GM12878 (cell line): ENCODE data around the gene CAMKMT. TPM values are rescaled to one million over a fixed set of nuclear protein-coding genes. Genes with fewer than 3 reads are reported as not detected.

Source experiments
- ATAC-seq: fragments of 200-7000 bp; cut with Tn5 transposase; 3 replicates; pipeline ENCODE4 v1.9.1; 2020; ENCODE audit warnings: mild to moderate bottlenecking, moderate library complexity
- BruUV-seq: library from RNA; stranded (reverse); fragments of 400-500 nt; replicated peaks from 2 replicates; lab custom pipeline; 2021; lab: Mats Ljungman, UMichigan
- CTCF ChIA-PET: fragments of 300-600 bp; sonication (Branson Sonifier 250); formaldehyde crosslinking; extraction: SDS; loops from one replicate; lab custom pipeline; 2021; ENCODE audit warnings: inconsistent platforms; lab: Yijun Ruan, JAX
- POLR2A ChIA-PET: fragments of 350-600 bp; formaldehyde crosslinking; extraction: SDS; loops from one replicate; lab custom pipeline; 2021; ENCODE audit warnings: inconsistent platforms; lab: Charles Lee
- RAD21 ChIA-PET: fragments of 300-600 bp; sonication (Branson Sonifier 250); formaldehyde crosslinking; loops from one replicate; lab custom pipeline; 2023; ENCODE audit warnings: antibody characterized with exemption; ENCODE audit not compliant: unreplicated experiment; lab: Charles Lee
- SMC1A ChIA-PET: fragments of 300-600 bp; sonication (Branson Sonifier 250); formaldehyde crosslinking; loops from one replicate; lab custom pipeline; 2023; ENCODE audit not compliant: unreplicated experiment, uncharacterized antibody; lab: Charles Lee
- DNase-seq: peaks from one replicate; pipeline ENCODE4 v3.0.0-alpha.2; 2011; ENCODE audit warnings: low read depth, low spot score
- FAIRE-seq: peaks from 3 replicates; lab custom pipeline; 2011; peaks lifted over from hg19 to GRCh38; lab: Jason Lieb, UNC
- H2AFZ ChIP-seq: 2 replicates; pipeline ENCODE4 v1.6.0; 2011; ENCODE audit warnings: low read depth, low read length, control low read depth; ENCODE audit not compliant: control insufficient read depth
- H3K27ac ChIP-seq: 2 replicates; pipeline ENCODE4 v1.5.1; 2011; ENCODE audit warnings: control low read depth; ENCODE audit not compliant: control insufficient read depth, insufficient read depth
- H3K27me3 ChIP-seq, 2 experiments: replicated peaks in 1 of 2; 2 replicates each; pipeline versions ENCODE4 v1.6.0 to v1.6.1; 2011; ENCODE audit warnings: low read length in 1 of 2; ENCODE audit not compliant: control insufficient read depth in 2 of 2, insufficient read depth in 2 of 2
- H3K36me3 ChIP-seq, 2 experiments: 2 replicates each; pipeline ENCODE4 v1.5.1; 2011; ENCODE audit warnings: low read length in 1 of 2; ENCODE audit not compliant: control insufficient read depth in 2 of 2, insufficient read depth in 2 of 2
- H3K4me1 ChIP-seq: 2 replicates; pipeline ENCODE4 v1.6.1; 2011; ENCODE audit warnings: mild to moderate bottlenecking, low read length, moderate library complexity, mixed read lengths; ENCODE audit not compliant: control insufficient read depth, insufficient read depth
- H3K4me2 ChIP-seq: 2 replicates; pipeline ENCODE4 v1.6.0; 2011; ENCODE audit warnings: control low read depth; ENCODE audit not compliant: control insufficient read depth, insufficient read depth
- H3K4me3 ChIP-seq: fragments of 200-600 bp; sonication (generic); 2 replicates; pipeline ENCODE4 v1.5.1; 2016
- H3K79me2 ChIP-seq: 2 replicates; pipeline ENCODE4 v1.6.0; 2011; ENCODE audit warnings: low read length; ENCODE audit not compliant: control insufficient read depth, insufficient read depth
- H3K9ac ChIP-seq: 2 replicates; pipeline ENCODE4 v1.8.0; 2011; ENCODE audit warnings: low read length, control low read depth, mixed read lengths; ENCODE audit not compliant: control insufficient read depth, insufficient read depth
- H3K9me3 ChIP-seq: replicated peaks from 3 replicates; pipeline ENCODE4 v1.5.1; 2011; ENCODE audit warnings: mild to moderate bottlenecking, low read length; ENCODE audit not compliant: control insufficient read depth, insufficient read depth
- H4K20me1 ChIP-seq: 2 replicates; pipeline ENCODE4 v1.6.0; 2011; ENCODE audit not compliant: control insufficient read depth, insufficient read depth
- CHD4 ChIP-seq: fragments of 200-600 bp; sonication (generic); IDR thresholded peaks from 2 replicates; pipeline ENCODE4 v1.6.1; 2016; ENCODE audit warnings: mild to moderate bottlenecking
- ETV6 ChIP-seq, 2 experiments: fragments of 450-650 bp in 1 of 2; IDR thresholded peaks in 1 of 2; conservative IDR thresholded peaks in 1 of 2; 2 replicates each; pipeline ENCODE4 v1.6.1; 2014; ENCODE audit warnings: antibody characterized with exemption in 1 of 2, borderline replicate concordance in 1 of 2, low read depth in 1 of 2, mild to moderate bottlenecking in 1 of 2, moderate library complexity in 1 of 2
- EZH2 ChIP-seq: IDR thresholded peaks from 2 replicates; pipeline ENCODE4 v1.6.1; 2012; ENCODE audit warnings: low read depth, mild to moderate bottlenecking, control low read depth, inconsistent platforms, low read length, borderline replicate concordance; ENCODE audit not compliant: control insufficient read depth
- IRF4 ChIP-seq: IDR thresholded peaks from 2 replicates; pipeline ENCODE4 v1.6.1; 2011; ENCODE audit warnings: low read depth, low read length
- JUNB ChIP-seq: IDR thresholded peaks from 2 replicates; pipeline ENCODE4 v1.6.1; 2016; ENCODE audit warnings: antibody characterized with exemption, mild to moderate bottlenecking
- JUND ChIP-seq: IDR thresholded peaks from 2 replicates; pipeline ENCODE4 v1.6.1; 2012; ENCODE audit warnings: low read depth, mild to moderate bottlenecking, low read length, improper control_type of control experiment, moderate library complexity
- ZNF274 ChIP-seq: IDR thresholded peaks from one replicate; pipeline ENCODE4 v1.8.0; 2011; ENCODE audit not compliant: insufficient read length, insufficient read depth
- WGBS: methylation state at CpG from one replicate; pipeline ENCODE4 v1.1.6; 2016; ENCODE audit warnings: low lambda C conversion rate; ENCODE audit not compliant: insufficient replicate concordance, insufficient coverage; ENCODE audit errors: missing lambda C conversion rate; 5-methylcytosine and 5-hydroxymethylcytosine counted together
- in situ Hi-C: fragments of 300-500 bp; cut with MboI; formaldehyde crosslinking; loops from 9 replicates; pipeline ENCODE4 v1.14.3; 2018; ENCODE audit warnings: mixed read lengths
- intact Hi-C: fragments of 100-400 bp; cut with micrococcal nuclease; formaldehyde crosslinking; loops from one replicate; pipeline ENCODE4 v1.14.2; 2022; ENCODE audit not compliant: unreplicated experiment
- polyA plus RNA-seq, 11 experiments: library from polyadenylated mRNA; depleted of rRNA in 4 of 11; unstranded in 6 of 11; stranded (reverse) in 5 of 11; fragments of >200 nt; fragmentation: Nextera tagmentation in 4 of 11; fragmentation: Illumina TruSeq in 1 of 11; extraction: Ambion mirVana in 4 of 11; extraction: Trizol in 1 of 11; gene quantifications; 1 replicate in 1 of 11; 2 replicates in 10 of 11; pipeline versions ENCODE4 v1.2.1 to v1.2.3, GENCODE V29; 2011 to 2016; ENCODE audit warnings: inconsistent platforms in 2 of 11, missing spikeins in 2 of 11, low read depth in 1 of 11
- total RNA-seq, 4 experiments: library from RNA; depleted of rRNA in 3 of 4; stranded (reverse); fragments of >200 nt in 3 of 4; fragmentation: Illumina TruSeq in 1 of 4; extraction: Trizol in 1 of 4; gene quantifications; 2 replicates each; pipeline versions ENCODE4 v1.2.1 to v1.2.3, GENCODE V29; 2013 to 2021
- TF ChIP-seq, protein P1 (sequence below), 3 experiments: IDR thresholded peaks in 2 of 3; conservative IDR thresholded peaks in 1 of 3; 2 replicates each; pipeline ENCODE4 v1.5.1; 2011; ENCODE audit warnings: low read depth in 3 of 3, low read length in 3 of 3, mild to moderate bottlenecking in 3 of 3, control low read depth in 2 of 3, moderate library complexity in 2 of 3, inconsistent platforms in 1 of 3, mixed read lengths in 1 of 3; ENCODE audit not compliant: control insufficient read depth in 2 of 3, insufficient read depth in 1 of 3; ENCODE audit errors: extremely low read depth in 1 of 3
- TF ChIP-seq, protein P2 (sequence below): IDR thresholded peaks from 2 replicates; pipeline ENCODE4 v1.6.1; 2012; ENCODE audit warnings: low read depth, low read length, improper control_type of control experiment
- TF ChIP-seq, protein P3 (sequence below): fragments of 150-350 bp; IDR thresholded peaks from 2 replicates; pipeline ENCODE4 v1.6.1; 2014; ENCODE audit warnings: mild to moderate bottlenecking, low read depth, low read length

The CAMKMT gene
- total and polyA plus RNA-seq, 10 of the 15 experiments (the other 5 are each of a cell fraction or from before 2014, with no cell fraction given), result 2.7 to 16.0 (median 11.8) TPM

DNA sequence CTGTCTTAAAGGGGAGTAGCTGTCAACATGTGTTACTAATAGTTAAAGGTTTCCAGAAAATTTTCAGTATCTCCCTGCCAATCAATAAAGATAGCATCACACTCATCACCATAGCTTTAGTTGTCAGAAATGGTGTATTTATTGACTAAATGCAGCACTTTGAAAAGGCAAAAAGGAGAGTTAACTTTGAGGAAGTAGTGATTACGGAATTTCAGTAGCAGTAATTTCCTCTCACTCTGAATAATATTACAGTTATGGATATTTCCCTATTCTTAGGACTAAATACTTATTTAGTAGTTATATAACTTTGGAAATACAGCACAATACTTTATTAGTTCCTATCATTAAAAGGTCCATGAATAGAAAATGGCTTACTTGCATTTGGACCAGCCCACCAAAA lies 250.5 kb downstream of the CAMKMT start:
- Histone ChIP-seq H3K9me3 (no peaks in the 10 kb centered on the region), H3K4me2 (no peak overlapping the region), H3K4me1 (peaks cover 22% of the 10 kb centered on the region), H3K79me2 (no peaks in the 10 kb centered on the region), H3K27me3 (no peaks in the 10 kb centered on the region), H3K4me3 (no peak overlapping the region), H3K9ac (no peak overlapping the region), H3K27ac (no peak overlapping the region), H3K36me3 (no peaks in the 10 kb centered on the region), H4K20me1 (no peaks in the 10 kb centered on the region)
- POLR2A ChIA-PET, result interaction anchor here (1.7 kb wide), 1 partner anchor 13 kb away, joined by 4 read pairs; no protein-coding TSS in a partner anchor
- RAD21 ChIA-PET, result interaction anchor here (1.0 to 1.3 kb wide), 2 partner anchors 13 to 15 kb away, joined by 4 read pairs; no protein-coding TSS in a partner anchor
- in situ Hi-C loops, result no loop called here
- CTCF ChIA-PET, result interaction anchor here (1.4 kb wide), 1 partner anchor 56 kb away, joined by 3 read pairs; no protein-coding TSS in a partner anchor
- FAIRE-seq (no peak), DNase-seq (no peak)
- whole genome bisulfite sequencing, result 100% methylated on average over 1 of the region's 1 CpG
- BruUV-seq, result no TSS peak
- TF ChIP-seq JUND (no peak), ZNF274 (no peak), JUNB (0 out of 2 replicates have a peak, but pooled peaks have one; percentile 34)
- TF ChIP-seq, all 136 proteins: peak for 1
- no peak for ATAC-seq
- SMC1A ChIA-PET, result interaction anchor here (1.0 to 3.3 kb wide), 5 partner anchors 11 to 29 kb away, joined by 3 to 12 read pairs (median 4); no protein-coding TSS in a partner anchor
- intact Hi-C loops, result no loop called here
- H2AFZ ChIP-seq, result no peak overlapping the region

DNA sequence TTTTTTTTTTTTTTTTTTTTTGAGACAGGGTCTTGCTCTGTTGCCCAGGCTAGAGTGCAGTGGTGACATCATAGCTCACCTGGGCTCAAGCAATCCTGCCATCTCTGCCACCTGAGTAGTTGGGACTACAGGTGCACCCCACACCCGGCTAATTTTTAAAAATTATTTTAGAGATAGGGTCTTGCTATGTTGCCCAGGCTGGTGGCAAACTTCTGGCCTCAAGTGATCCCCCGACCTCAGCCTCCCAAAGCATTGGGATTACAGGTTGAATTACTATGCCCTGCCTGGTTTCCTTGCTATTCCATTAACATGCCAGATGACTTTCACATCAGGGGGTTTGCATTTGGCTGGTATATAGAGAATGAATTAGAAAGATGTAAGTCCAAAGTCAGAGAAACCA lies 253.2 kb downstream of the CAMKMT start:
- SMC1A ChIA-PET, result interaction anchor here (0.6 to 7.8 kb wide), 3 partner anchors 14 to 103 kb away, joined by 3 to 138 read pairs (median 3); no protein-coding TSS in a partner anchor
- H3K27me3 ChIP-seq, result no peaks in the 10 kb centered on the region
- in situ Hi-C loops, result no loop called here
- FAIRE-seq (no peak), ATAC-seq (no peak), DNase-seq (no peak)
- RAD21 ChIA-PET, result interaction anchor here (0.8 to 2.8 kb wide), 2 partner anchors 9 to 35 kb away, joined by 3 to 26 read pairs; no protein-coding TSS in a partner anchor
- no peak overlapping the region for H3K4me3 ChIP-seq
- H3K36me3 ChIP-seq, result no peaks in the 10 kb centered on the region
- no peaks in the 10 kb centered on the region for H3K9me3 ChIP-seq
- 98% methylated on average over 2 of the region's 2 CpGs for WGBS
- no TSS peak for BruUV-seq
- H3K9ac ChIP-seq, result no peak overlapping the region
- H3K4me1 ChIP-seq, result peaks cover 26% of the 10 kb centered on the region
- H3K79me2 ChIP-seq, result no peaks in the 10 kb centered on the region
- POLR2A ChIA-PET, result no interaction called here
- intact Hi-C loops, result no loop called here
- CTCF ChIA-PET, result interaction anchor here (3.3 kb wide), 1 partner anchor 136 kb away, joined by 14 read pairs; no protein-coding TSS in a partner anchor
- H4K20me1 ChIP-seq, result no peaks in the 10 kb centered on the region
- H3K27ac ChIP-seq, result no peak overlapping the region
- H3K4me2 ChIP-seq, result no peak overlapping the region
- no peak overlapping the region for H2AFZ ChIP-seq
- no peak for TF ChIP-seq EZH2
- no peak for TF ChIP-seq IRF4
- TF ChIP-seq, protein P1, sequence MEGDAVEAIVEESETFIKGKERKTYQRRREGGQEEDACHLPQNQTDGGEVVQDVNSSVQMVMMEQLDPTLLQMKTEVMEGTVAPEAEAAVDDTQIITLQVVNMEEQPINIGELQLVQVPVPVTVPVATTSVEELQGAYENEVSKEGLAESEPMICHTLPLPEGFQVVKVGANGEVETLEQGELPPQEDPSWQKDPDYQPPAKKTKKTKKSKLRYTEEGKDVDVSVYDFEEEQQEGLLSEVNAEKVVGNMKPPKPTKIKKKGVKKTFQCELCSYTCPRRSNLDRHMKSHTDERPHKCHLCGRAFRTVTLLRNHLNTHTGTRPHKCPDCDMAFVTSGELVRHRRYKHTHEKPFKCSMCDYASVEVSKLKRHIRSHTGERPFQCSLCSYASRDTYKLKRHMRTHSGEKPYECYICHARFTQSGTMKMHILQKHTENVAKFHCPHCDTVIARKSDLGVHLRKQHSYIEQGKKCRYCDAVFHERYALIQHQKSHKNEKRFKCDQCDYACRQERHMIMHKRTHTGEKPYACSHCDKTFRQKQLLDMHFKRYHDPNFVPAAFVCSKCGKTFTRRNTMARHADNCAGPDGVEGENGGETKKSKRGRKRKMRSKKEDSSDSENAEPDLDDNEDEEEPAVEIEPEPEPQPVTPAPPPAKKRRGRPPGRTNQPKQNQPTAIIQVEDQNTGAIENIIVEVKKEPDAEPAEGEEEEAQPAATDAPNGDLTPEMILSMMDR (IDR thresholded peaks at IDR 0.05 in 2 of 3, conservative IDR thresholded peaks at IDR 0.05 in 1 of 3; ENCODE audit: control insufficient read depth in 2 of 3, extremely low read depth in 1 of 3, insufficient read depth in 1 of 3, low read depth in 3 of 3, low read length in 3 of 3), result no peak
- TF ChIP-seq, protein P2, sequence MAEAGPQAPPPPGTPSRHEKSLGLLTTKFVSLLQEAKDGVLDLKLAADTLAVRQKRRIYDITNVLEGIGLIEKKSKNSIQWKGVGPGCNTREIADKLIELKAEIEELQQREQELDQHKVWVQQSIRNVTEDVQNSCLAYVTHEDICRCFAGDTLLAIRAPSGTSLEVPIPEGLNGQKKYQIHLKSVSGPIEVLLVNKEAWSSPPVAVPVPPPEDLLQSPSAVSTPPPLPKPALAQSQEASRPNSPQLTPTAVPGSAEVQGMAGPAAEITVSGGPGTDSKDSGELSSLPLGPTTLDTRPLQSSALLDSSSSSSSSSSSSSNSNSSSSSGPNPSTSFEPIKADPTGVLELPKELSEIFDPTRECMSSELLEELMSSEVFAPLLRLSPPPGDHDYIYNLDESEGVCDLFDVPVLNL, result no peak
- no peak for TF ChIP-seq CHD4
- no peak for TF ChIP-seq ETV6 (conservative IDR thresholded peaks at IDR 0.05 in 1 of 2, IDR thresholded peaks at IDR 0.05 in 1 of 2; ENCODE audit: borderline replicate concordance in 1 of 2, low read depth in 1 of 2)
- TF ChIP-seq, protein P3, sequence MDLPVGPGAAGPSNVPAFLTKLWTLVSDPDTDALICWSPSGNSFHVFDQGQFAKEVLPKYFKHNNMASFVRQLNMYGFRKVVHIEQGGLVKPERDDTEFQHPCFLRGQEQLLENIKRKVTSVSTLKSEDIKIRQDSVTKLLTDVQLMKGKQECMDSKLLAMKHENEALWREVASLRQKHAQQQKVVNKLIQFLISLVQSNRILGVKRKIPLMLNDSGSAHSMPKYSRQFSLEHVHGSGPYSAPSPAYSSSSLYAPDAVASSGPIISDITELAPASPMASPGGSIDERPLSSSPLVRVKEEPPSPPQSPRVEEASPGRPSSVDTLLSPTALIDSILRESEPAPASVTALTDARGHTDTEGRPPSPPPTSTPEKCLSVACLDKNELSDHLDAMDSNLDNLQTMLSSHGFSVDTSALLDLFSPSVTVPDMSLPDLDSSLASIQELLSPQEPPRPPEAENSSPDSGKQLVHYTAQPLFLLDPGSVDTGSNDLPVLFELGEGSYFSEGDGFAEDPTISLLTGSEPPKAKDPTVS, result no peak
